ELF-1 (cell line): ENCODE measurements around the gene NME7.
"Not testable (repeated sequence)": the region's sequence is repeated elsewhere in the genome, so short reads cannot be mapped to it uniquely, and the experiment has no call there.

ENCODE experiments used
- DNase-seq: peaks from one replicate; pipeline ENCODE4 v3.0.0-alpha.2; 2016; ENCODE audit warnings: low read depth, low spot score

Gene NME7

DNA sequence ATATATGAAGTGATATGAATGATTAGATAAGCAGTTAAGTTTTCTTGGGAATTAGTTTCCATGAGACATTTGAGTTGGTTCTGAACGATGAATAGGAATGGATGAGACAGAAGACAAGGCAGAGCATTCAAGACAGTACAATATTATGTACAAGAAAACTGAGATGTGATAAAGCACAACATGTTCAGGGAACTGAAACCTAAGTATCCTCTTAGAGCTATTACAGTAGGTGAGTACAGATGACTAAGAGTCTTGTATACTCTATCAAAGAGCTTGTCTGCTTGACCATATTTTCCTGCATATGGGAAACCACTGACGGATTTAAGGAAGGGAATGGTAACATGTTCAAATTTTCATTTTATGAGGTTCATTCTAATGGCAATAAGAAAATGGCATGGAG lies 61.6 kb downstream of the NME7 start:
- no peak for DNase-seq

DNA sequence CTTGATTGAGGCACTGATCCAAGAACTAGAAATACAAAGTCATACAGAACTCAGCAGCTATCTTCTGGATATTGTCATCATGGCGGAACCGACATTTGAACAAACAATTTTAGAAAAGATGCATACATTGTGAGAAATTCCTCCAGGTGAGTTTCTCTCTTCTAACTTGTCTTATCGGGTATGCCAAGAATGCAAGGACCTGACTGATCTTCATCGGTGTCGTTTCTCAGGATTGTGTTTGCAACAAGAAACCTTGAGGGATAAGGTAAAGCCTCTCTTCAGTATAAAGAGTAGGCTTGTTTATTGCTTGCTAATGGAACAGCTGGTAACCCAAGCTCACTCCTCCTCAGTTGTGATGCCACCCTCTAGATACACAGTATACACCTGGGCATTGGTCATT lies 62.2 kb downstream of the NME7 start:
- no peak for DNase-seq

- no peak for DNase-seq
Observed at GRCh38 chr1:169300854-169301253, 66.7 kb downstream of the NME7 start.

- no peak for DNase-seq
Observed at GRCh38 chr1:169298441-169298840, 69.2 kb downstream of the NME7 start.

DNA sequence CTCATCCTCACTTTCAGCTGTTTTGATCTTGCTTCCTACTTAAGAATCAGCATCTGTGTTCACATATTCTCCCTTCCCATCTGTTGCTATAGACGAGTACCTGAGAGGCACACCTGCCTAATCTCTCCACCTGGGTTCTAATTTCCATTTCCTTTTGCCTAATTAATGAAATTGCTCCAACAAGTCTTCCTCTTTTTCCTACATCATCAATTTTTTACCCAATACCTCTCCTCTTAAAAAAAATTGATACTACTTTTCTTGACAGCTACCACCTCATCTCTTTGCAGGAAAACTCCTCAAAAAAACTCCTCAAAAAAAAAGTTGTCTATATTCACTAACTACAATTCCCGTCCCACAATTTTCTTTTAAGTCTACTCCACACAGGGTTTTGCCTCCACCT lies 71.8 kb downstream of the NME7 start:
- no peak for DNase-seq

GRCh38 chr1:169295425-169295824 lies 72.2 kb downstream of the NME7 start:
- no peak for DNase-seq

GRCh38 chr1:169289016-169289415 lies 78.6 kb downstream of the NME7 start:
- DNase-seq: no peak

DNA sequence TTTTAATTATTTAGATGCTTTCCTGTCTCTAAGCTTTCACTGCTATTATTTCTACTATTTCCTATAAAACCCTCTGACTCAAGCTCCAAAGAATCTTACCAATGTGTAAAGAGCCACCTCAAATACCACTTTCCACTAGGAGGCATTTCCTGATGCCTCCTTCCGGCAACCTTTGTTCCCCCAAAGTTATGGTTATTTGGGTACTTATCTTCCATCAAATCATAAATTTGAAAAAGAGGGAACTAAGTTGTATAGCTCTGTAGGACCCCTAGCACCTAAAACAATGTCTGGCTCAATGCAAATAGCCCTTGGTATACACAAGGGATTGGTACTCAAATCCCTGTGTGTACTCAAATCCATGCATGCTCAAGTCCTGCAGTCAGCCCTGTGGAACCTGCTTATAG lies 79.6 kb downstream of the NME7 start:
- DNase-seq: no peak

DNA sequence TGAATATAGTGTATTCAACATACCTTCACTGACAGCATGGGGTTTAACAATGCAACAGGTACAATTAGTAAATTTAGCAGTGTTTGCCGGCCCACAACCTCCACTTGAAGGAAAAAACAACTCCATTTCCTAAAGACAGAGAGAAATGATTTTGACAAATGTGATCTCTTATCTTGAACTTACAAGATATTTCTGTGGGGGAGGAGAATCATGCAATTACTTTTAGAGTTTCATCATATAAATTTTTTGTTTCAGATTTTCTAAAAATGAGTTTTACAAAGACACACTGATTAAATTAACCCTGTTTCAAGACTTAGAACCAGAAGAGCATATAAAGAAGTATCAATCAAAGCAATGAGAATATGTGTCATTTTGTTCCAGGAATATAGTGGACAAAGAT lies 80.3 kb downstream of the NME7 start:
- no peak for DNase-seq

- DNase-seq: not testable (repeated sequence)
Observed at GRCh38 chr1:169281562-169281961, 86.0 kb downstream of the NME7 start.

DNA sequence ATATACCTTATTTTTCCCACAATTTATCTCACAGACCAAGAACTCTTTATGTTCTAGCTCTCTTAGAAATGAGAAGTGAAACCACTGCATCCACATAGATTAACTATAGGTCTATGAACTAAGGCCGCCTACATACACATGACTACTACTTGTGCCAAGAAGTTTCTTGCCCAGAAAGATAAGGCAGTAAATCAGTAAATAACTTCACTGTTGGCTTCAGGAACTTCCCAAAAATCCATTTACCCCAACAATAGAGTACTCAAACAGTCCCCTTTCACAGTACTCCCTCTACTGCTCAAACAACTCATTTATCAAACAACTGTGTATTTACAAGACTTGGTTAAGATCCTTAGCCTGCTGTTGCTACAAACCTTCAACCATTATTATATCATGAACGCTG lies 96.5 kb downstream of the NME7 start:
- no peak for DNase-seq

- no peak for DNase-seq
Observed at GRCh38 chr1:169266133-169266532, 101.5 kb downstream of the NME7 start.

GRCh38 chr1:169263059-169263458 lies 104.5 kb downstream of the NME7 start:
- DNase-seq: no peak

- no peak for DNase-seq
Observed at GRCh38 chr1:169261884-169262283, 105.7 kb downstream of the NME7 start.

- DNase-seq: no peak
Observed at GRCh38 chr1:169260478-169261151, 107.0 kb downstream of the NME7 start.

GRCh38 chr1:169259816-169260215 lies 107.8 kb downstream of the NME7 start:
- DNase-seq: no peak

DNA sequence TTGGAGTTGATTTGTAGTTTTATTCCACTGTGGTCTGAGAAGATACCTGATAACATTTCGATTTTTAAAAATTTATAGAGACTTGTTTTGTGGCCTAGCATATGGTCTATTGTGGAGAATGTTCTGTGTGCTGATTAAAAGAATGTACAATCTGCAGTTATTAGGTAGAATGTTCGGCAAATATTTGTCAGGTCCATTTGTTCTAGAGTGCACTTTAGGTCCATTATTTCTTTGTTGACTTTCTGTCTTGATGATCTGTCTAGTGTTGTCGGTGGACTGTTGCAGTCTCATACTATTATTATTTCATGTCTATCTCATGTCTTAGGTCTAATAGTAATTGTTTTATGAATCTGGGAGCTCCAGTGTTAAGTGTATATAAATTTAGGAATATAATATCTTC lies 116.8 kb downstream of the NME7 start:
- DNase-seq: no peak

GRCh38 chr1:169250022-169250421 lies 117.6 kb downstream of the NME7 start:
- no peak for DNase-seq

- no peak for DNase-seq
Observed at GRCh38 chr1:169249611-169250010, 118.0 kb downstream of the NME7 start.

GRCh38 chr1:169245706-169246105 lies 121.9 kb downstream of the NME7 start:
- no peak for DNase-seq

- DNase-seq: no peak
Observed at GRCh38 chr1:169240449-169241232, 127.0 kb downstream of the NME7 start.

- DNase-seq: no peak
Observed at GRCh38 chr1:169236880-169237279, 130.7 kb downstream of the NME7 start.

- DNase-seq: no peak
Observed at GRCh38 chr1:169236143-169236542, 131.5 kb downstream of the NME7 start.
